Ramos (cell line): Measurements from ENCODE around the gene IFNGR1.
"Not testable (repeated sequence)": the region's sequence is repeated elsewhere in the genome, so short reads cannot be mapped to it uniquely, and the experiment has no call there.

ENCODE experiments used
- in situ Hi-C: fragments of 300-500 bp; cut with MboI; formaldehyde crosslinking; loops from one replicate; pipeline ENCODE4 v1.14.3; 2022; ENCODE audit warnings: low sequenced_read_pairs; ENCODE audit not compliant: unreplicated experiment

Gene IFNGR1

DNA sequence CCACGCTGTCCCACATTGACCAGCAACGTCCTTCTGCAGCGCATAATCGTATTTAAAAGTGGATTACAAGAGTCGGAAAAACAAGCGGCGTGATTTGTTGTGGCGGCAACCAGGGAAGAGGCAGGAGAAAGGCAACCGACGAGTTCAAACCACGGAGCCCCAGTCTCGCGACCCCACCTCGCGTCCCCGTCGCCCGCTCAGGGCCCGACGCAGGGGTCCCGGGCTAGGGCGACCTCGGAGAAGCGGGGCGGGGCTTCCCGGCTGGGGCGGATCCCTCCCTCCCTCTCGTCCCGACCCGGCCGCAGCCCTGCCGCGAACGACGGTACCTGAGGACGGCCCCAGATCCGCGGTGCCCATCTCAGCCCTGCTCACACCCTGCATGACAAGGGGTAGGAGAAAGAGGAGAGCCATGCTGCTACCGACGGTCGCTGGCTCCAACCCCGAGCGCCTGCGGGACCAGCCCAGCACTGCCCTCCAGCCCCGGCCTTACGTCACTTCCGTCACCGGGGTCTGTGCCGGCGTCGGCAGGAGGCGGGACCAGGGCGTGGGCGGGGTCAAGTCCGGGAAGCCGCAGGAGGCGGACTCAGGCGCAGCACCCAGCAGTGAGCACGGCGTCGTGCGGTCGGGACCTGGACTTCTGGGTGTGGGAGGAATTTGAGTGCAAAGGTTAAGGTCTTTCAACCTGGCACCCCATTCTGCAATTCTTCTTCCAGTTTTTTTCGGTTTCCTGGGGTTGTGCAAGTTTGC, at the start of gene IFNGR1:
IFNGR1 (minus strand) TSS at position 469 of the 747 bp plus-strand sequence; CDS start at position 411, 58 bp downstream.
- in situ Hi-C loops = no loop called here

GRCh38 chr6:137268911-137269310, 49.7 kb upstream of the IFNGR1 start:
- in situ Hi-C loops = no loop called here

DNA sequence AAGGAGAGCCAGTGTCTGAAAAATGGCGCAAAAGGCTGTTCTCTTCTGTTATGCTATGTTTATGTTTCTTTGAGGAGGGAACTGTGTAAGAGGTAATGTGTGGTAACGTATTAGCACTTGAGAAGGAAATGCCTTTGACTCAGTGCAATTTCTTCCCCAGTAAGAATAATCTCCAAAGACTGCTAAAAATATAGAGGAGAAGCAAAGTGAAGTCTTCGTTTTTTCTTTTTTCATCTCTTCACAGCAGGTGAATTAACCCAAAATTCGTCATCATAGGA, 47.1 kb upstream of the IFNGR1 start:
- in situ Hi-C loops = no loop called here

- in situ Hi-C loops = no loop called here
Observed at GRCh38 chr6:137265561-137266308, 46.5 kb upstream of the IFNGR1 start.

DNA sequence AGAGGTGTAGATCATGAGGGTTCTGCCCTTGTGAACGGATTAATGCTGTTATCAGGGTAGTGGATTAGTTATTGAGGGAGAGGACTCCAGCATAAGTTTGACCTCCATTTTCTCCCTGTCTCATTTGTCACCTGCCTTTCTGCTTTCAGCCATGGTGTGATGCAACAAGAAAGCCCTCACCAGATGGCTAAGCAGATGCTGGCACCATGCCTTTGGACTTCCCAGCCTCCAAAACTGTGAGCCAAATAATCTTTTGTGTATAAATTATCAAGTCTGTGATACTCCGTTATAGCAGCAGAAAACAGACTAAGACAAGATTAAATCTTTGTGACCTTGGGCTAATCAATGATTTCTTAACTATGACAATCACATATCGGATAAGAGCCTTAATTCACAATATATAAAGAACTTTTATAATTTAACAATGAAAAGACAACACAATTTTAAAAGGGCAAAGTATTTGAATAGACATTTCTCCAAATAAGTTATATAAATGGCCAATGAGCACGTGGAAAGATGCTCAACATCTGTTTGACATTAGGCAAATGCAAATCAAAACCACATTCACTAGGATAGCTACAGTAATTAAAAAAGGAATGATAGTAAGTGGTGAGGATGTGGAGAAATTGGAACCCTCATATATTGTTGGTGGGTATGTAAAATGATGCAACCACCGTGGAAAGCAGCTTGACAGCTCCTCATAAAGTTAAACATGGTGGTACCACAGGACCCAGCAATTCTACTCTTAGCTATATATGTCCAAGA, 45.3 kb upstream of the IFNGR1 start:
- in situ Hi-C loops = no loop called here

DNA sequence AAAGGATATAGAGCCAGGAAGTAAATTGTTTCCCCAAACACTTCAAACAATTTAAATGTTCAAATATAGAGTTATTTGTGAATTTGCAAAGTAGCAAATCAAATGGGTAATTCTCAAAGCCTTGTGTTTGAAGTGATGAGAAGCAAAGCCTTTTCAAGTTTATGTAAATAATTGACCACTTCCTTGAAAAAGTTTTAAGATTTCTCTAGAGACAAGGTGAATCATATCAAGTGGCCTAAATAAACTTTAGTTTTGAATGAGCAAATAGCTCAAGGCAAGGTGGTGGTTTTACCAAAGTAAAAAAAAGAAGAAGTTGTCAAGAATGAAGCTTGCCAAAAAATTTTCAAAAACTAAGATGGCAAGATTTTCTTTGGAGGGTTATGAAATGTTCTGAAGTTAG, 42.6 kb upstream of the IFNGR1 start:
- in situ Hi-C loops = no loop called here

- in situ Hi-C loops = no loop called here
Observed at GRCh38 chr6:137261361-137261760, 42.2 kb upstream of the IFNGR1 start.

DNA sequence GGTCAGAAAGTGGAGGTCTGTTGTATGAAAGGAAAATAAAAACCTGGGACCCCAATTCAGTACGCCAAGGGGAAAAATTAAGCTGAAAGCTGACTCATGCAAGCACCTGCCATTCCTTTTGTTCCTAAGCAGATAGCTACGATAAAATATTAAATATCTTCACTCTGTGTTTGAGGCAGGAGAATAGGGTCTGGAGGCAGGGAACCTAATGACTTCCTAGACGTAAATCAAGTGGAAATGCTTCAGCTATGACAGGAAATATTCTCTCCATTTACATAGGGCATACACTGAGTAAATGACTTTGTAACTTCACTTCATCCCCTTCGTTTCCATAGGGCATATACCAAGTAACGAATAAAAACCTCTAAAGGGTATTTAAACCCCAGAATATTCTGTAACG, 41.0 kb upstream of the IFNGR1 start:
- in situ Hi-C loops = no loop called here

GRCh38 chr6:137259349-137259748, 40.2 kb upstream of the IFNGR1 start:
- in situ Hi-C loops = no loop called here

DNA sequence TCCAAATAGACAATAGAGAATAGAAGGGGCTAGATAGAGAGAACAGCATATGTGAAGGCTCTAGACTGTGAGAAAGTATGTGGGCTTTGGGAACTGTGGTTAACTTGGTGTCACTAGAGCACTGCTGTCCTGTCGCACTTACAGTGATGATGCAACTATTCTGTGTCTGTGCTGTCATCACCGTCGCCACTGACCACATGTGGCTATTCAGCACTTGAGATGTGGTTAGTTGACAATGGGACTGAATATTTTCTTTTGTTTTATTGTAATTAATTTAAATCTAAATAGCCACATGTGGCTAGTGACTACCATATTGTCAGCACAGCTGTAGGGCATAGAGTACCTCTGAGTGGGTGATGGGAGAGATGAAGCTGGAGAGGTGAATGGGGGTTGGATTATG, 39.0 kb upstream of the IFNGR1 start:
- in situ Hi-C loops = no loop called here

GRCh38 chr6:137256350-137257103, 37.3 kb upstream of the IFNGR1 start:
- in situ Hi-C loops = no loop called here

DNA sequence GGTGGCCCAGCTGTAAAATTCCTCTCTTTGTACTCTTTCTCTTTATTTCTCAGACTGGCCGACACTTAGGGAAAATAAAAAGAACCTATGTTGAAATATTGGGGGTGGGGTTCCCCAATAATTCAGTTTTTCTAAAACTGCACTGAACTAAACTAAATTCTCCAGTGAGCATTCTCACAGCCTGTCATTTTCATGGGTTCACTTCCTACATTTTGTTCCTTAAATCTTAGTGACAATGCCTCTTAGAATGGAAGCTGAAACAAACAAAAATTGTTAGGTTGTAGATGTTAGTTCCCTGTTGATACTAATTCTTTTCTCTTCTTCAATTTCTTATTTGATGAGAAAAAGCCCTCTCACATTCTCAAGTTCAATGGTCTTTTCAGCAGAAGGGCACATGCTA, 35.8 kb upstream of the IFNGR1 start:
- in situ Hi-C loops = no loop called here

- in situ Hi-C loops = not testable (repeated sequence)
Observed at GRCh38 chr6:137254430-137254829, 35.2 kb upstream of the IFNGR1 start.

DNA sequence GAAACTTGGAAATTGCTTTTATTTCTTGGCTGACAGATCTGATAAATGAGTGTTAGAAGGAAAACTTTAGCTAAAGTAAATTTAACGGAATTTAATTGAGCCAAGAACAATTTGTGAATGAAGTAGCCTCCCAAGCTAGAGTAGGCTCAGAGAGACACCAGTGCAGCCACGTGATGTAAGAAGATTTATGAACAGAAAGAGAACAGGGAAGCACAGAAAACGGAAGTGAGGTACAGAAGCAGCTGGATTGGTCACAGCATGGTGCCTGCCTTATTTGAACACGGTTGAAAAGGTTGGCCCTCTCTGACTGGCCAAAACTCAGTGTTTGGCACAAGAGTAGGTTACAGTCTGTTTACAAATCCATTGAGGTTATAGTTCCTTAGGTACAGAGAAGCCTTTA, 29.5 kb upstream of the IFNGR1 start:
- in situ Hi-C loops = no loop called here

DNA sequence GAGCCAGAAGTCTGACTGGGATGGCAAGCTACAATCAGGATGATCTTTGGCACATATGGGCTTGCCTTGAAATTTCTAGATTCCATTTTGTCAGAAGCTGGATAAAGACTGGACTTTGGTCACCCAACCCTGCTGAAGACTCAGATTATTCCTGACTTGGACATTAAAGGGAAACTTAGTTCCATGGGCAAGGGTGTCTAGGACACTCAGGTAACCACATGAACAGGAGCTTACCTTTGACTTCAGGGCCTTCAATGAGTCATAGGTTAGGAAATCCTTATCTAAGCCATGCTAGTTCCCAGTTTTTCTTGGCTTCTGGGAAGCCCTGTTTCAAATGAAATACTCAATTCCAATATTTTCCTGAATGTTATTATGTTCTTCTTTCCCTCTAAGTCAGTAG, 28.5 kb upstream of the IFNGR1 start:
- in situ Hi-C loops = no loop called here

- in situ Hi-C loops = no loop called here
Observed at GRCh38 chr6:137246791-137247202, 27.6 kb upstream of the IFNGR1 start.

GRCh38 chr6:137246164-137246563, 27.0 kb upstream of the IFNGR1 start:
- in situ Hi-C loops = no loop called here

- in situ Hi-C loops = no loop called here
Observed at GRCh38 chr6:137241481-137242038, 22.4 kb upstream of the IFNGR1 start.

DNA sequence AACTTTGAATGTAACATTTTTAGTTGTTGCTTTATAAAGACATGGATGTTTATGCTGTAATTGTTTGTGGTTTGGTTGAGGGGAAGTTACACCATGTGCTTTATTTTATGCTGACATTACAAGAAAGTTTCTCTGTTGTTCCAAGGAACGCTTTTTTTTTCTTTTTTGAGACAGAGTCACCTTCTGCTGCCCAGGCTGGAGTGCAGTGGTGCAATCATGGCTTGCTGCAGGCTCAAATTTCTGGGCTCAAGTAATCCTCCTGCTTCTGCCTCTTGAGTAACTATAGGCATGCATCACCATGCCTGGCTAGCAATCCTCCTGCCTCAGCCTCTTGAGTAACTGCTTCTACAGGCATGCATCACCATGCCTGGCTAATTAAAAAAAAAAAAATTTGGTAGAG, 21.0 kb upstream of the IFNGR1 start:
- in situ Hi-C loops = no loop called here
